IPS-11a (cell line): ENCODE results near the gene ASRGL1.

Source experiments
- H3K4me3 ChIP-seq: one replicate; pipeline ENCODE4 v1.5.1; 2013; ENCODE audit warnings: low read depth, low read length, control low read depth

Gene ASRGL1

DNA sequence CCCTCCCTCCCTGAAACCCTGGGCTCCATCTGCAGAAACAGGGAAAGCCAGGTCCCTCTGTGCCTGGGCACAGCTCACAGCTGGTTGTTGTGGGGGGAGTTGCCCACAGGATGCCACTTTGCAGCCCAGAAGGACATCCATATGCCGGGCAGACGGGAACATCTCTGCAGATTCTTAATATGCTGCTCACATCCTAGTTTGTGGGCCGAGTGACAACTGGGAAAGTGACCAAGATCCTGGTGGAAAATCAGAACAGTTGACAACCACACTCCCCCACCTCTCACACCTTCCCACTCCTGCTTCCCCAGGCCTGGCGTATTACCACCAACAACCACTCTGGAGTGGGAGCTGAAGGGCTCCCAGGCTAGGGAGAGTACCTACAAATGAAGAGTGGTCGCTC is 74.3 kb downstream of the ASRGL1 start:
- no peak overlapping the region for H3K4me3 ChIP-seq

- no peak overlapping the region for H3K4me3 ChIP-seq
These were observed 75.9 kb downstream of the ASRGL1 start for GRCh38 chr11:62413060-62413696.

DNA sequence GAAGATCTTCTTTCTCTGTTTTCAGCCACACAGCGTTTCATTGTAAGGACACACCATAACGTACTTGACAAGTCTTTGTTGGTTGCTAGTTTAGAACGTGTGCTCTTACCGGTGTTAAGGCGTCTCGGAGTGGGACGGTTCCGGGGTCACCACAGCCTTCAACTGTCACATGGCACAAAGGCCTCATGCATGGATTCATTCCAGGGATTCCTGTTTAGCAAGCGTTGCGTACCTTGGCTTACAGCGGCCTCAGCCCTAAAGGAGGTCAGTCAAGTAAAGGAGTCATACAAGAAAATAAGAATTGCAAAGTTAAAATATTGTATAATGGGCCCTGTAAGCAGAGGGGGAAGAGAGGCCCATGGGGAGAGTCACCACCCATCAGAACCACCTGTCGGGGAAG is 79.3 kb downstream of the ASRGL1 start:
- H3K4me3 ChIP-seq = no peak overlapping the region

DNA sequence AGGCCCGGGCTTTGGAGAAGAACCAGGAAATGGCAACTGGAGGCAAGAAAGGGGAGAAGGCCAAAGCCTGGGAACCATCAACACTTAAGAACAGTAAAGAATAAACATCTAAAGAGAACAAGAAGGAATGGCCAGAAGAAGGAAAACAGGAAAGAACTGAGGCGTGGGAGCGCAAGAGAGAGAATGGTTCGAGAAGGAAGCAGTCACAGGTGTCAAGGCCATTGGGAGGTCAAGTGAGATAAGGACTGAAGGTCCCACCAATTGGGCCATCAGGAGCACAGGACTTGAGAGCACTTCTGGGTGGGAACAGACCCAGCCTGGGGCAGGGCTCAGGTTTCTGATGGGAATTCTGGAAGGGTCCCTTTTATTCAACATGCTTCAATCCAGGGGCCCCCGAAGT is 80.9 kb downstream of the ASRGL1 start:
- H3K4me3 ChIP-seq = no peak overlapping the region

- H3K4me3 ChIP-seq = no peak within 1 kb of the TSS
These were observed 81.5 kb downstream of the ASRGL1 start, which contains the start of gene SCGB1A1 for GRCh38 chr11:62418733-62419132. TSS of gene SCGB1A1 (plus strand) at chr11:62419033. CDS start at chr11:62419096, 63 bp downstream.

DNA sequence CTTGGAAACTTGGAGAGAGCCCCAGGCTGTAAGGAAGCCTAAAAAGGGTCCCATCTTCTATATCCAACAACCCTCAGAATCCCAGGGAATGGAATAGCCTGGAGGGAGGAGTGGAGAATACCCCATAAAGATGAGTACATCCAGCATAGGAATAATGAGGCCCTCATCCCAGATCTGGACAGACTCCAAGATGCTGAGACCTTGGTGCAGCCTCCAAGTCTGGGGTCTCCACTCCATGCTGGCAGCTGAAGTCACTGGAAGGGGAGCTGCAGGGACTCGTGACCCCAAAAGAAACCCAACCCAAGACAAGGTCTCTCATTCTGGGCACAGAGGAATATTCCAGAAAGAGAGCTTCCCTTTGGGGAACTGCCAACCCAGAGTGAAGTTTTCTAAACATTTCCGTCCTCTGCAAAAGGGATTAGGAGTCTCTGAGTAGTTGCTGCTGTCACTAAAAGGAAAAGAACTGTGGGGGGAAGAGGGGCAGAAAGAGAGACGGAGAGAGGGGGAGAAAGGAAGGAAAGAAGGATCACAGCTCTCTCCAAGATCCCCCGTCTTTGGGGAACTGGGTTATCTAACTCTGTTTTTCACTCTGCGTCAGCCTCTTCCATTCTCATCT is 82.2 kb downstream of the ASRGL1 start:
- no peak overlapping the region for H3K4me3 ChIP-seq

GRCh38 chr11:62419943-62420342 is 82.7 kb downstream of the ASRGL1 start:
- H3K4me3 ChIP-seq = no peak overlapping the region

GRCh38 chr11:62420882-62421281 is 83.6 kb downstream of the ASRGL1 start:
- no peak overlapping the region for H3K4me3 ChIP-seq

DNA sequence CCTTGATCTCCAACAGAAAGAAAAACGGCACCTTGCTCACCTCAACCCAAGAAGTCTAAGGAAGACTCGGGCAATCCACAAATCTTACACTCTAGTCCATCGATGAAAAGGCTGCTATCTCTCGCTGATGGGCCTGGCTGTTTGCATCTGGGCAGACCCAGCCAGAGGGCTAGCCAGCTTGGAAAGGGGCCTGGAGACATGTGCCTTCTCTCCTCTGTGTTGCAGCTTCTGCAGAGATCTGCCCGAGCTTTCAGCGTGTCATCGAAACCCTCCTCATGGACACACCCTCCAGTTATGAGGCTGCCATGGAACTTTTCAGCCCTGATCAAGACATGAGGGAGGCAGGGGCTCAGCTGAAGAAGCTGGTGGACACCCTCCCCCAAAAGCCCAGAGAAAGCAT is 84.7 kb downstream of the ASRGL1 start:
- H3K4me3 ChIP-seq = no peak overlapping the region

GRCh38 chr11:62423012-62423411 is 85.8 kb downstream of the ASRGL1 start:
- H3K4me3 ChIP-seq = no peak overlapping the region

DNA sequence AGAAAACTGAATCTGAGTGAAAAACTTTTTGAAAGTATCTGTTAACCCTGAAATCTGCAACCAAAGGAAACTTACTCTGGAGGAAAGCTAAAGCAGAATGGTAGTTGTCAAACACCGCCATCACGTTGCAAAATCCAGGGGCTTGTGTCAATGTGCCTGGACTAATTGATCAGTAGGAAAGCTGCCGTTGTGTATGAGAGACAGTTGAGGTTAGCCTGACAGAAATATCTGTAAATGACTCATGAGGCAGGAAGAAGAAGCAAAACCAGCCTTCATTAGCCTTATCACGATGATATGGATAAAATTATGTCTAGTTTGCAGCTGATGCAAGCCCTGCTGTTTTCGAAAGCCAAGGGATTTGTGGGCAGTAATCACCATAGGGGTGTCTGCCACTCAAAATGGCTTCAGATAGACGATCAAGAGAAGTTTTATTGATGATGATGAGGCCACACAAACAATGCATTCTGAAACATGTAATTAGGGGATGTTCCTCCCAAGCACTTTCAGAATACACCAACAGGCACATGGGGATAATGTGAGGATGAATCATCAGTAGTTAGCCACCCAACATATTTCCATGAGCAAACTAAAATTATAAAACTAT is 90.5 kb downstream of the ASRGL1 start:
- no peak overlapping the region for H3K4me3 ChIP-seq

DNA sequence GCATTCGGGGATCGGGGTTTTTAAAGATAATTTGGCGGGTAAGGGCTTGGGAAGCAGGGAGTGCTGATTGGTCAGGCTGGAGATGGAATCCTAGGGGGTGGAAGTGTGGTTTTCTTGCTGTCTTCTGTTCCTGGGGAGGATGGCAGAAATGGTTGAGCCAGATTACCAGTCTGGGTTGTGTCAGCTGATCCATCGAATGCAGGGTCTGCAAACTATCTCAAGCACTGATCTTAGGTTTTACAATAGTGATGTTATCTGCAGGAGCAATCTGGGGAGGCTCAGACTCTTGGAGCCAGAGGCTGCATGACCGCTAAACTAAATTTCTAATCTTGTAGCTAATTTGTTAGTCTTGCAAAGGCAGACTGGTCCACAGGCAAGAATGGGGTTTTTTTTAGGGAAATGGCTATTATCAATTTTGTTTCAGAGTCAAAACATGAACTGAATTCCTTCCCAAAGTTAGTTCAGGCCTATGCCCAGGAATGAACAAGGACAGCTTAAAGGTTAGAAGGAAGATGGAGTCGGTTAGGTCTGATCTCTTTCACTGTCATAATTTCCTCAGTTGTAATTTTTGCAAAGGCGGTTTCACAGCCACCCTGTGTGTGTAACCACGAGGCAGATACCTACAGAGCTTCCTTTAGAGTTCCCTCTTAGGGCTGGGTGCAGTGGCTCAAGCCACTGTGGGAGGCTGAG is 91.8 kb downstream of the ASRGL1 start:
- no peak overlapping the region for H3K4me3 ChIP-seq

DNA sequence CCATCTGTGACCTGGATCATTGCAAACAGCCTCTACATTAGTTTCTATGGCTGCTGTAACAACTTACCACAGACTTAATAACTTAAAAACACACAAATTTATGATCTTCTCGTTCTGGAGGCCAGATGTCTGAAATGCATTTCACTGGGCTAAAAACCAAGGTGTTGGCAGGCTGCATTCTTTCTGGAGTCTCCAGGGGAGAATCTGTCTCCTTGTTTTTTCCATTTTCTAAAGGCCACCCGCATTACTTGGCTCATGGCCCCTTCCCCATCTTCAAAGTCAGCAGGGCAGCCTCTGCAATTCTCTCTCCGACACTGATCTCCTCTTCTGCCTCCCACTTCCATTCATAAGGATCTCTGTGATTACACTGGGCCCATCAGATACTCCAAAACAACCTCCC is 93.2 kb downstream of the ASRGL1 start:
- H3K4me3 ChIP-seq = no peak overlapping the region

DNA sequence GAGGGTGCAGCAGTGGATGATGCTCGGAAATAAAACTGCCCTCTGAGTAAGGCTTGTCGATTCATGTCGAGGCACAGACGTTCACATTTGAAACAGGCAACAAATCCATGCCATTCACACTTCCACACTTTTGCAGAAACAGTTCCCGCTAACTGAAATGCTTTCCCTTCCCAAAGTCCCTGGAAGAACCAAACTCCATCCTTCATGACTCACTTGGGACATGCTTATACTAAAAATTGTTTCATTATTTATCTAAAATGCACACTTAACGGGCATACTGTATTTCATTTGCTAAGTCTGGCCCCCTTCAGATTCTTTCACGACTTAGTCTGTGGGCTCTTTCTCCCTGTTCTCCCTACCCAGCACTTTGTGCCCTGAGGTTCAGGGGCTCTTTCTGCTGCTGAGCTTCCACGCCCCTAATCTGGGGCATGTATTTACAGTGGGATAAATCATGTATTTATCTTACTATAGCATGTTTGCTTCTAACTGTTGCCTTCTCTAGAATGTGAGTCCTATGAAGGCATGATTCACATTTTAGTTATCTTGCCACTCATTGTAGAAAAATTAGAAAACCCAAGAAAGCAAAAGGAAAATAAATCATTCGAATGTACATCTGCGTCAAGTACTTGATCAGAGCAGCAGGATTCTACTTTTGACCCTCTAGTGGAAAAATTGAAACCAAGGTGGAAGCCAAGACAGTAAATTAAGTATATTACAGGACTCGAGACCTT is 94.1 kb downstream of the ASRGL1 start:
- H3K4me3 ChIP-seq = no peak overlapping the region

DNA sequence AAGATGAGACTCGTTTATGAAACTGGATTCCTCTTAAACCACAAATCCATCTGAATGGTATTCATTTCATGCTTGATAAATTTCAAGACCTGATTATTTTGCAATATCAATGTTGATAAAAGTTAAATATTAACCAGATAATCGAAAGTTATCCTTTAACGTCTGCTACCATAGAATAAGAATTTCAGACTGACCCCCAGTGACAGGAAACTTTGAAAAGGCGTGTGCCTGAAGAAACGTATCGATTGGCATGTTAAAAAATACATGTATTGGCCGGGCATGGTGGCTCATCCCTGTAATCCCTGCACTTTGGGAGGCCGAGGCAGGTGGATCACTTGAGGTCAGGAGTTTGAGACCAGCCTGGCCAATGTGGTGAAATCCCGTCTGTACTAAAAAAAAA is 95.4 kb downstream of the ASRGL1 start:
- H3K4me3 ChIP-seq = no peak overlapping the region

GRCh38 chr11:62433141-62433903 is 96.1 kb downstream of the ASRGL1 start:
- no peak overlapping the region for H3K4me3 ChIP-seq

GRCh38 chr11:62433904-62434276 is 96.6 kb downstream of the ASRGL1 start:
- no peak overlapping the region for H3K4me3 ChIP-seq

GRCh38 chr11:62435846-62436660 is 98.8 kb downstream of the ASRGL1 start:
- no peak overlapping the region for H3K4me3 ChIP-seq

DNA sequence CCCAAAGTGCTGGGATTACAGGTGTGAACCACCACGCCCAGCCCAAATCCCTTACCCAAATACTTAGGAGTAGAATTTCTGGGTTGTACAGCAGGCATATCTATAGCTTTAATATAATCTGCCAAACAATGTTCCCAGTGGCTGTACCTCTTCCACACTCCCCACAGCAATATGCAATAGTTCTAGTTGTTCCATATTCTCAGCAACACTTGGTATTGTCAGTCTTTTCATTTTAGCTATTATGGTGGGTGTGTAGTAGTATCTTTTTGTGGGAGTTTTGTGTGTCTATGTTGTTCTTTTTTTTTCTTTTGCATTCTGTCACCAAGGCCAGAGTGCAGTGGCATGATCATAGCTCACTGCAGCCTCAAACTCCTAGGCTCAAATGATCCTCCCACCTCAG is 100.4 kb downstream of the ASRGL1 start:
- H3K4me3 ChIP-seq = no peak overlapping the region

- no peak overlapping the region for H3K4me3 ChIP-seq
These were observed 101.4 kb downstream of the ASRGL1 start for GRCh38 chr11:62438641-62439040.
